H1 (cell line): ENCODE measurements around the gene ZHX3. TPM values are rescaled to one million over a fixed set of nuclear protein-coding genes. Genes with fewer than 3 reads are reported as not detected.

ENCODE experiments used
- CTCF ChIA-PET: fragments of 300-600 bp; sonication (Branson Sonifier 250); formaldehyde crosslinking; loops from one replicate; lab custom pipeline; 2021; ENCODE audit not compliant: partially characterized antibody; lab: Charles Lee
- POLR2A ChIA-PET: fragments of 300-600 bp; sonication (Branson Sonifier 250); formaldehyde crosslinking; loops from one replicate; lab custom pipeline; 2021; ENCODE audit warnings: inconsistent platforms; ENCODE audit not compliant: partially characterized antibody; lab: Charles Lee
- DNase-seq, 2 experiments: peaks; one replicate each; pipeline versions ENCODE4 v3.0.0 to v3.0.0-alpha.2; 2010 to 2022; ENCODE audit warnings: low spot score in 2 of 2, low read depth in 1 of 2, mixed read lengths in 1 of 2
- FAIRE-seq: peaks from 2 replicates; lab custom pipeline; 2011; peaks lifted over from hg19 to GRCh38; lab: Jason Lieb, UNC
- H2AFZ ChIP-seq: 2 replicates; pipeline ENCODE4 v1.8.1; 2012; ENCODE audit warnings: low read length, inconsistent platforms
- H2AK5ac ChIP-seq: 2 replicates; pipeline ENCODE4 v1.6.1; 2013; ENCODE audit warnings: low read depth, low read length
- H2BK120ac ChIP-seq: replicated peaks from 2 replicates; pipeline ENCODE3; 2013; ENCODE audit warnings: low read depth, low read length, inconsistent platforms
- H2BK12ac ChIP-seq: 2 replicates; pipeline ENCODE4 v1.6.1; 2013; ENCODE audit warnings: low read depth, low read length
- H2BK15ac ChIP-seq: 2 replicates; pipeline ENCODE4 v1.6.1; 2013; ENCODE audit warnings: low read length
- H2BK20ac ChIP-seq: 2 replicates; pipeline ENCODE4 v1.6.1; 2013; ENCODE audit warnings: low read length
- H2BK5ac ChIP-seq: 2 replicates; pipeline ENCODE4 v1.6.1; 2013; ENCODE audit warnings: low read depth, low read length
- H3K14ac ChIP-seq: 2 replicates; pipeline ENCODE4 v1.6.1; 2013; ENCODE audit warnings: inconsistent platforms; ENCODE audit not compliant: insufficient read length
- H3K18ac ChIP-seq: 2 replicates; pipeline ENCODE4 v1.6.1; 2013; ENCODE audit warnings: low read length; ENCODE audit errors: extremely low read depth
- H3K23ac ChIP-seq: 2 replicates; pipeline ENCODE4 v1.6.1; 2013; ENCODE audit warnings: inconsistent platforms; ENCODE audit not compliant: insufficient read length
- H3K23me2 ChIP-seq: 2 replicates; pipeline ENCODE4 v1.6.1; 2013; ENCODE audit warnings: low read depth, low read length
- H3K27ac ChIP-seq: 2 replicates; pipeline ENCODE4 v1.6.1; 2011; ENCODE audit warnings: low read depth, low read length, inconsistent platforms
- H3K27me3 ChIP-seq, 4 experiments: replicated peaks in 1 of 4; 1 replicate in 1 of 4; 2 replicates in 3 of 4; pipeline versions ENCODE4 v1.6.1 to v1.8.1; 2011 to 2013; ENCODE audit warnings: low read length in 3 of 4, mild to moderate bottlenecking in 3 of 4, inconsistent platforms in 2 of 4, mixed read lengths in 2 of 4, moderate library complexity in 1 of 4; ENCODE audit not compliant: control insufficient read depth in 3 of 4, insufficient read depth in 3 of 4; ENCODE audit errors: extremely low read depth in 1 of 4
- H3K36me3 ChIP-seq, 4 experiments: 2 replicates each; pipeline versions ENCODE4 v1.6.1 to v1.8.1; 2011 to 2013; ENCODE audit warnings: mild to moderate bottlenecking in 4 of 4, low read length in 3 of 4, moderate library complexity in 2 of 4, control low read depth in 1 of 4, inconsistent platforms in 1 of 4; ENCODE audit not compliant: insufficient read depth in 4 of 4, control insufficient read depth in 2 of 4
- H3K4ac ChIP-seq: replicated peaks from 2 replicates; pipeline ENCODE3; 2013; ENCODE audit warnings: low read length, low read depth, mixed read lengths, inconsistent platforms; ENCODE audit not compliant: insufficient read length
- H3K4me1 ChIP-seq, 4 experiments: replicated peaks in 1 of 4; 1 replicate in 1 of 4; 2 replicates in 3 of 4; pipeline versions ENCODE4 v1.6.1 to v1.8.1; 2011 to 2013; ENCODE audit warnings: low read length in 3 of 4, inconsistent platforms in 2 of 4, mixed read lengths in 1 of 4; ENCODE audit not compliant: insufficient read depth in 4 of 4, control insufficient read depth in 3 of 4
- H3K4me2 ChIP-seq, 2 experiments: 2 replicates each; pipeline versions ENCODE4 v1.6.1 to v1.8.1; 2011 to 2013; ENCODE audit warnings: low read depth in 2 of 2, low read length in 2 of 2, control low read depth in 1 of 2, inconsistent platforms in 1 of 2, mild to moderate bottlenecking in 1 of 2; ENCODE audit not compliant: insufficient read depth in 1 of 2
- H3K4me3 ChIP-seq, 4 experiments: fragments of 200-600, 300-600 bp in 1 of 4; sonication (generic), shearing (Covaris generic), sonication (Bioruptor Twin) in 1 of 4; 2 replicates each; pipeline versions ENCODE4 v1.5.1 to v1.8.1; 2011 to 2016; ENCODE audit warnings: low read length in 4 of 4, low read depth in 3 of 4, control low read depth in 2 of 4, inconsistent platforms in 2 of 4, mild to moderate bottlenecking in 2 of 4, mixed read lengths in 1 of 4, moderate library complexity in 1 of 4; ENCODE audit not compliant: insufficient read depth in 2 of 4; ENCODE audit errors: extremely low read depth in 1 of 4
- H3K56ac ChIP-seq: replicated peaks from 2 replicates; pipeline ENCODE3; 2013; ENCODE audit warnings: low read depth, mild to moderate bottlenecking, mixed read lengths, low read length, inconsistent platforms; ENCODE audit not compliant: insufficient read length
- H3K79me1 ChIP-seq: 2 replicates; pipeline ENCODE4 v1.6.1; 2013; ENCODE audit warnings: low read depth, low read length, control low read depth
- H3K79me2 ChIP-seq, 2 experiments: 2 replicates each; pipeline versions ENCODE4 v1.6.1 to v1.8.1; 2012 to 2013; ENCODE audit warnings: low read length in 2 of 2, mild to moderate bottlenecking in 2 of 2, inconsistent platforms in 1 of 2; ENCODE audit not compliant: insufficient read depth in 2 of 2, control insufficient read depth in 1 of 2
- H3K9ac ChIP-seq, 4 experiments: replicated peaks in 1 of 4; 1 replicate in 1 of 4; 2 replicates in 3 of 4; pipeline versions ENCODE4 v1.6.1 to v1.8.1; 2011 to 2013; ENCODE audit warnings: low read depth in 3 of 4, low read length in 3 of 4, control low read depth in 2 of 4, mild to moderate bottlenecking in 2 of 4, moderate library complexity in 2 of 4, inconsistent platforms in 1 of 4; ENCODE audit errors: extremely low read depth in 1 of 4
- H3K9me3 ChIP-seq, 2 experiments: 2 replicates each; pipeline versions ENCODE4 v1.6.1 to v1.8.1; 2012 to 2013; ENCODE audit warnings: mild to moderate bottlenecking in 2 of 2, moderate library complexity in 2 of 2, control low read depth in 1 of 2, inconsistent platforms in 1 of 2, low read depth in 1 of 2, low read length in 1 of 2, mixed read lengths in 1 of 2; ENCODE audit not compliant: insufficient read depth in 2 of 2
- H4K20me1 ChIP-seq, 2 experiments: replicated peaks in 1 of 2; 2 replicates each; pipeline versions ENCODE3 to v1.8.1; 2011 to 2013; ENCODE audit warnings: inconsistent platforms in 2 of 2, low read length in 2 of 2, mild to moderate bottlenecking in 1 of 2; ENCODE audit not compliant: insufficient read depth in 2 of 2, control insufficient read depth in 1 of 2
- H4K5ac ChIP-seq: 2 replicates; pipeline ENCODE4 v1.6.1; 2013; ENCODE audit warnings: low read length, low read depth, mixed read lengths, inconsistent platforms; ENCODE audit not compliant: insufficient read length
- H4K8ac ChIP-seq: 2 replicates; pipeline ENCODE4 v1.8.0; 2013; ENCODE audit warnings: mild to moderate bottlenecking, moderate library complexity, low read length, inconsistent platforms; ENCODE audit not compliant: insufficient read depth; ENCODE audit errors: extremely low read depth
- H4K91ac ChIP-seq: replicated peaks from 2 replicates; pipeline ENCODE3; 2013; ENCODE audit warnings: low read length, mixed read lengths, inconsistent platforms; ENCODE audit not compliant: insufficient read length
- SUZ12 ChIP-seq: fragments of 200-600 bp; sonication (generic); IDR thresholded peaks from 2 replicates; pipeline ENCODE4 v1.6.1; 2012; ENCODE audit warnings: mild to moderate bottlenecking, inconsistent platforms, low read length, moderate library complexity, mixed read lengths
- WGBS, 2 experiments: shearing (Covaris generic) in 1 of 2; methylation state at CpG; one replicate each; pipeline versions ENCODE4 v1.1.6 to v1.1.7; 2013 to 2015; ENCODE audit warnings: low lambda C conversion rate in 2 of 2, mixed read lengths in 2 of 2, inconsistent platforms in 1 of 2, low coverage in 1 of 2, missing lambda C conversion rate in 1 of 2; ENCODE audit not compliant: insufficient replicate concordance in 2 of 2, insufficient coverage in 1 of 2, insufficient read length in 1 of 2; ENCODE audit errors: extremely low coverage in 1 of 2, missing lambda C conversion rate in 1 of 2; 5-methylcytosine and 5-hydroxymethylcytosine counted together
- polyA plus RNA-seq, 7 experiments: library from polyadenylated mRNA; depleted of rRNA in 3 of 7; stranded (reverse) in 5 of 7; unstranded in 2 of 7; fragments of >200 nt in 5 of 7; fragments of 200-250 nt in 2 of 7; gene quantifications; 1 replicate in 5 of 7; 2 replicates in 1 of 7; 4 replicates in 1 of 7; pipeline versions ENCODE4 v1.2.1 to v1.2.3, GENCODE V29; 2011 to 2013; ENCODE audit warnings: missing spikeins in 2 of 7, mixed read lengths in 2 of 7
- total RNA-seq: library from RNA; stranded (reverse); fragmentation: NEBNext Ultra II Directional; extraction: Animal tissue kit (Norgen Biotek cat#: 25700); gene quantifications from 2 replicates; pipeline ENCODE4 v1.2.1, GENCODE V29; 2021

ZHX3 gene
- total and polyA plus RNA-seq, 2 of the 8 experiments (the other 6 are each of a cell fraction or from before 2014, with no cell fraction given), result 1.00 to 7.8 TPM

GRCh38 chr20:41174782-41175181, 142.7 kb downstream of the ZHX3 start:
- H3K27me3 ChIP-seq, result no peaks in the 10 kb centered on the region
- H3K9me3 ChIP-seq, result no peaks in the 10 kb centered on the region
- H2AK5ac ChIP-seq, result no peak overlapping the region
- DNase-seq, result no peak
- no peak overlapping the region for H3K4me2 ChIP-seq
- H4K91ac ChIP-seq, result no peak overlapping the region
- FAIRE-seq, result no peak
- TF ChIP-seq SUZ12, result no peak
- H2AFZ ChIP-seq, result no peak overlapping the region
- no peak overlapping the region for H3K56ac ChIP-seq
- peaks cover 0 to 4% (median 0%) of the 10 kb centered on the region in 4 experiments; a peak in 1 of 7 replicates for H3K4me1 ChIP-seq
- POLR2A ChIA-PET, result no interaction called here
- H3K4me3 ChIP-seq, result no peak overlapping the region
- no peaks in the 10 kb centered on the region for H3K79me2 ChIP-seq
- H2BK5ac ChIP-seq, result no peak overlapping the region
- no peak overlapping the region for H3K14ac ChIP-seq
- H3K9ac ChIP-seq, result no peak overlapping the region
- H3K23ac ChIP-seq, result no peak overlapping the region
- H4K8ac ChIP-seq, result no peak overlapping the region
- H4K5ac ChIP-seq, result no peak overlapping the region
- H3K27ac ChIP-seq, result no peak overlapping the region
- H2BK120ac ChIP-seq, result no peak overlapping the region
- no peak overlapping the region for H3K18ac ChIP-seq
- no peak overlapping the region for H2BK20ac ChIP-seq
- H2BK12ac ChIP-seq, result no peak overlapping the region
- H3K79me1 ChIP-seq, result no peaks in the 10 kb centered on the region; the same call in 1 of the 2 replicates
- CTCF ChIA-PET, result interaction anchor here (0.9 to 7.3 kb wide), 4 partner anchors 10 to 164 kb away, joined by 3 to 112 read pairs (median 4); partner anchors contain the start of gene LPIN3
- no peak overlapping the region for H2BK15ac ChIP-seq
- no peaks in the 10 kb centered on the region for H3K23me2 ChIP-seq
- H4K20me1 ChIP-seq, result peaks cover 12% of the 10 kb centered on the region in 2 experiments
- peaks cover 28 to 61% (median 49%) of the 10 kb centered on the region in 4 experiments for H3K36me3 ChIP-seq
- H3K4ac ChIP-seq, result no peak overlapping the region
- 87% methylated on average over 2 of the region's 2 CpGs; no CpG with 5 or more reads in 1 of the 2 experiments for WGBS, 2 experiments
